Endothelial cell of umbilical vein (primary cell): ENCODE data around the gene FGF3. TPM values are rescaled to one million over a fixed set of nuclear protein-coding genes. Genes with fewer than 3 reads are reported as not detected.

ENCODE experiments used
- BruUV-seq: library from RNA; stranded (reverse); fragments of 400-500 nt; replicated peaks from 2 replicates; lab custom pipeline; 2021; lab: Mats Ljungman, UMichigan
- CTCF ChIA-PET: fragments of 300-600, 350-600 bp; sonication (Branson Sonifier 250); formaldehyde crosslinking; loops from one replicate; lab custom pipeline; 2021; ENCODE audit warnings: antibody characterized with exemption, inconsistent platforms; lab: Charles Lee
- POLR2A ChIA-PET: fragments of 300-600, 350-600 bp; sonication (Branson Sonifier 250); formaldehyde crosslinking; loops from one replicate; lab custom pipeline; 2021; ENCODE audit warnings: antibody characterized with exemption, inconsistent platforms; lab: Charles Lee
- DNase-seq: peaks from one replicate; pipeline ENCODE4 v3.0.0-alpha.2; 2011; ENCODE audit warnings: low read depth, low spot score
- FAIRE-seq: peaks from 2 replicates; lab custom pipeline; 2011; peaks lifted over from hg19 to GRCh38; lab: Jason Lieb, UNC
- H2AFZ ChIP-seq: 2 replicates; pipeline ENCODE4 v1.6.0; 2012; ENCODE audit warnings: low read depth, low read length, control low read depth, inconsistent platforms
- H3K27ac ChIP-seq: 2 replicates; pipeline ENCODE4 v1.5.1; 2011; ENCODE audit warnings: low read depth, mild to moderate bottlenecking, control low read depth, low read length, moderate library complexity; ENCODE audit not compliant: insufficient read depth
- H3K27me3 ChIP-seq, 2 experiments: 2 replicates each; pipeline versions ENCODE4 v1.6.0 to v1.6.1; 2011; ENCODE audit warnings: low read length in 2 of 2, mixed read lengths in 1 of 2; ENCODE audit not compliant: control insufficient read depth in 2 of 2, insufficient read depth in 2 of 2
- H3K36me3 ChIP-seq, 2 experiments: 2 replicates in 1 of 2; 3 replicates in 1 of 2; pipeline ENCODE4 v1.5.1; 2011; ENCODE audit warnings: low read length in 2 of 2, mild to moderate bottlenecking in 1 of 2, moderate library complexity in 1 of 2; ENCODE audit not compliant: control insufficient read depth in 2 of 2, insufficient read depth in 2 of 2; ENCODE audit errors: extremely low read depth in 1 of 2
- H3K4me1 ChIP-seq: 3 replicates; pipeline ENCODE4 v1.5.1; 2011; ENCODE audit warnings: mild to moderate bottlenecking, low read length; ENCODE audit not compliant: control insufficient read depth, insufficient read depth; ENCODE audit errors: extremely low read depth
- H3K4me2 ChIP-seq: 2 replicates; pipeline ENCODE4 v1.6.1; 2011; ENCODE audit warnings: low read length, control low read depth, mixed read lengths; ENCODE audit not compliant: insufficient read depth
- H3K4me3 ChIP-seq, 3 experiments: fragments of 200-600 bp in 1 of 3; sonication (generic), shearing (Covaris generic) in 1 of 3; replicated peaks in 1 of 3; 2 replicates each; pipeline ENCODE4 v1.5.1; 2011 to 2016; ENCODE audit warnings: control low read depth in 3 of 3, low read length in 3 of 3, mild to moderate bottlenecking in 2 of 3, inconsistent platforms in 1 of 3, low read depth in 1 of 3, moderate library complexity in 1 of 3; ENCODE audit not compliant: insufficient read depth in 1 of 3
- H3K79me2 ChIP-seq: 2 replicates; pipeline ENCODE4 v1.6.0; 2012; ENCODE audit warnings: low read length, inconsistent platforms; ENCODE audit not compliant: control insufficient read depth, insufficient read depth
- H3K9ac ChIP-seq: replicated peaks from 2 replicates; pipeline ENCODE3; 2011; ENCODE audit warnings: low read length, control low read depth; ENCODE audit not compliant: insufficient read depth; ENCODE audit errors: extremely low read depth
- H3K9me1 ChIP-seq: replicated peaks from 3 replicates; pipeline ENCODE4 v1.6.0; 2011; ENCODE audit warnings: mild to moderate bottlenecking, low read length; ENCODE audit not compliant: control insufficient read depth, insufficient read depth; ENCODE audit errors: extremely low read depth
- H3K9me3 ChIP-seq: replicated peaks from 2 replicates; pipeline ENCODE4 v1.5.1; 2012; ENCODE audit warnings: low read length, inconsistent platforms; ENCODE audit not compliant: control insufficient read depth, insufficient read depth
- H4K20me1 ChIP-seq: replicated peaks from 2 replicates; pipeline ENCODE3; 2011; ENCODE audit warnings: mild to moderate bottlenecking, low read length; ENCODE audit not compliant: control insufficient read depth, insufficient read depth; ENCODE audit errors: extremely low read depth
- EZH2 ChIP-seq: IDR thresholded peaks from 2 replicates; pipeline ENCODE4 v1.6.1; 2012; ENCODE audit warnings: borderline replicate concordance, low read depth, mild to moderate bottlenecking, moderate library complexity, low read length, inconsistent platforms; ENCODE audit not compliant: severe bottlenecking
- FOS ChIP-seq: IDR thresholded peaks from 2 replicates; pipeline ENCODE4 v1.6.1; 2011; ENCODE audit warnings: mild to moderate bottlenecking, low read length, moderate library complexity, borderline replicate concordance; ENCODE audit not compliant: insufficient read depth
- GATA2 ChIP-seq: IDR thresholded peaks from 2 replicates; pipeline ENCODE4 v1.7.0; 2011; ENCODE audit warnings: low read depth, mild to moderate bottlenecking, moderate library complexity, mixed read lengths, low read length; ENCODE audit not compliant: insufficient read length, insufficient read depth
- JUN ChIP-seq: IDR thresholded peaks from 2 replicates; pipeline ENCODE4 v1.6.1; 2011; ENCODE audit warnings: borderline replicate concordance, low read depth; ENCODE audit not compliant: insufficient read length, insufficient read depth
- MYC ChIP-seq: IDR thresholded peaks from one replicate; pipeline ENCODE4 v1.6.1; 2011; ENCODE audit warnings: mild to moderate bottlenecking, low read depth, low read length
- POLR2A ChIP-seq: IDR thresholded peaks from 2 replicates; pipeline ENCODE4 v1.6.1; 2012; ENCODE audit warnings: low read depth, mild to moderate bottlenecking, control low read depth, low read length
- POLR2AphosphoS5 ChIP-seq: IDR thresholded peaks from 2 replicates; pipeline ENCODE4 v1.6.1; 2012; ENCODE audit warnings: low read depth, mild to moderate bottlenecking, control low read depth, low read length, moderate library complexity; ENCODE audit not compliant: insufficient read depth
- dilution Hi-C: fragments of 300-500 bp; cut with MboI; formaldehyde crosslinking; loops from one replicate; pipeline ENCODE4 v1.15.0; 2019; ENCODE audit warnings: low sequenced_read_pairs; ENCODE audit not compliant: extremely low pct_ligation_motif_present
- intact Hi-C: fragments of 100-400 bp; cut with micrococcal nuclease; formaldehyde crosslinking; loops from one replicate; pipeline ENCODE4 v1.10.0; 2022
- polyA plus RNA-seq, 4 experiments: library from polyadenylated mRNA; depleted of rRNA in 3 of 4; stranded (reverse) in 3 of 4; unstranded in 1 of 4; fragments of >200 nt; gene quantifications; 2 replicates each; pipeline versions ENCODE4 v1.2.1 to v1.2.3, GENCODE V29; 2011 to 2012; ENCODE audit warnings: missing spikeins in 1 of 4
- total RNA-seq: library from RNA; stranded (reverse); gene quantifications from 2 replicates; pipeline ENCODE4 v1.2.3, GENCODE V29; 2021
- TF ChIP-seq, protein P1 (sequence below), 2 donors: IDR thresholded peaks; 1 replicate in 1 of 2; 2 replicates in 1 of 2; pipeline ENCODE4 v1.5.1; 2011; ENCODE audit warnings: low read length in 2 of 2, mild to moderate bottlenecking in 2 of 2, moderate library complexity in 2 of 2, control low read depth in 1 of 2, inconsistent platforms in 1 of 2, low read depth in 1 of 2; ENCODE audit not compliant: insufficient read depth in 1 of 2; ENCODE audit errors: extremely low read depth in 1 of 2
- TF ChIP-seq, protein P2 (sequence below): IDR thresholded peaks from 2 replicates; pipeline ENCODE4 v1.6.1; 2011; ENCODE audit not compliant: insufficient read depth, insufficient read length

The FGF3 gene
- total and polyA plus RNA-seq, 2 donors (not counting 3 experiments of a cell fraction or from before 2014, with no cell fraction given) = not detected

DNA sequence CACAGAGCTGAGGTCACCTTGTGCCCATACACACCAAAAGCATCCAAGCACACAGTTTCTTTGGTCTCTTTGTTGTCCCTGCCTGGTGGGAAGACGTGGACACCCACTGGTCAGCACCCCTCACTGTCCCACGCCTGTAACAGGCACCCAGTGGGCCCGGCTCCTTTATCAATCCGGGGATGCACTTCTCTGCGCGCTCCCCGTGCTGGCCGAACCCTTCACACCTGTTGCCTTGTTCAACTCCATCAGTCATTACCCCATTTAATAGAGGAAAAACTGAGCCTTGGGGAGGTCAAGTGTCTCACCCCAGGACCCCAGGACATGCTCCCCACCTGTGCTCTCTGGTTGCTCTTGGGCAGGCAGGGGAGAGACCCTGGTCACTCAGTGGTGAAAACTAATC, 49.7 kb upstream of the FGF3 start:
- no peak for FAIRE-seq

More for the DNA sequence above, 49.7 kb upstream of the FGF3 start:
- no TSS peak for BruUV-seq
- Histone ChIP-seq H3K4me3 (no peak overlapping the region), H3K27me3 (peaks cover 14 to 23% of the 10 kb centered on the region in 2 experiments), H3K36me3 (no peaks in the 10 kb centered on the region), H3K9ac (no peak overlapping the region), H3K4me1 (no peaks in the 10 kb centered on the region), H2AFZ (no peak overlapping the region), H3K9me1 (no peaks in the 10 kb centered on the region), H3K27ac (no peak overlapping the region), H3K4me2 (no peak overlapping the region), H4K20me1 (no peaks in the 10 kb centered on the region), H3K9me3 (no peaks in the 10 kb centered on the region), H3K79me2 (no peaks in the 10 kb centered on the region)
- CTCF ChIA-PET = no interaction called here
- POLR2A ChIA-PET = no interaction called here
- intact Hi-C loops = no loop called here
- DNase-seq = no peak
- dilution Hi-C loops = no loop called here
- TF ChIP-seq, protein P1, sequence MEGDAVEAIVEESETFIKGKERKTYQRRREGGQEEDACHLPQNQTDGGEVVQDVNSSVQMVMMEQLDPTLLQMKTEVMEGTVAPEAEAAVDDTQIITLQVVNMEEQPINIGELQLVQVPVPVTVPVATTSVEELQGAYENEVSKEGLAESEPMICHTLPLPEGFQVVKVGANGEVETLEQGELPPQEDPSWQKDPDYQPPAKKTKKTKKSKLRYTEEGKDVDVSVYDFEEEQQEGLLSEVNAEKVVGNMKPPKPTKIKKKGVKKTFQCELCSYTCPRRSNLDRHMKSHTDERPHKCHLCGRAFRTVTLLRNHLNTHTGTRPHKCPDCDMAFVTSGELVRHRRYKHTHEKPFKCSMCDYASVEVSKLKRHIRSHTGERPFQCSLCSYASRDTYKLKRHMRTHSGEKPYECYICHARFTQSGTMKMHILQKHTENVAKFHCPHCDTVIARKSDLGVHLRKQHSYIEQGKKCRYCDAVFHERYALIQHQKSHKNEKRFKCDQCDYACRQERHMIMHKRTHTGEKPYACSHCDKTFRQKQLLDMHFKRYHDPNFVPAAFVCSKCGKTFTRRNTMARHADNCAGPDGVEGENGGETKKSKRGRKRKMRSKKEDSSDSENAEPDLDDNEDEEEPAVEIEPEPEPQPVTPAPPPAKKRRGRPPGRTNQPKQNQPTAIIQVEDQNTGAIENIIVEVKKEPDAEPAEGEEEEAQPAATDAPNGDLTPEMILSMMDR (IDR thresholded peaks at IDR 0.05; ENCODE audit: extremely low read depth in 1 of 2, insufficient read depth in 1 of 2, low read depth in 1 of 2, low read length in 2 of 2) = no peak
- TF ChIP-seq, protein P2, sequence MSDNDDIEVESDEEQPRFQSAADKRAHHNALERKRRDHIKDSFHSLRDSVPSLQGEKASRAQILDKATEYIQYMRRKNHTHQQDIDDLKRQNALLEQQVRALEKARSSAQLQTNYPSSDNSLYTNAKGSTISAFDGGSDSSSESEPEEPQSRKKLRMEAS = no peak
- no peak for TF ChIP-seq GATA2
- TF ChIP-seq POLR2A = no peak
- no peak for TF ChIP-seq MYC
- no peak for TF ChIP-seq EZH2
- TF ChIP-seq FOS = no peak
- TF ChIP-seq POLR2AphosphoS5 = no peak
- TF ChIP-seq JUN = no peak
